ENCODE measurements around the gene MAGI2.

DNA sequence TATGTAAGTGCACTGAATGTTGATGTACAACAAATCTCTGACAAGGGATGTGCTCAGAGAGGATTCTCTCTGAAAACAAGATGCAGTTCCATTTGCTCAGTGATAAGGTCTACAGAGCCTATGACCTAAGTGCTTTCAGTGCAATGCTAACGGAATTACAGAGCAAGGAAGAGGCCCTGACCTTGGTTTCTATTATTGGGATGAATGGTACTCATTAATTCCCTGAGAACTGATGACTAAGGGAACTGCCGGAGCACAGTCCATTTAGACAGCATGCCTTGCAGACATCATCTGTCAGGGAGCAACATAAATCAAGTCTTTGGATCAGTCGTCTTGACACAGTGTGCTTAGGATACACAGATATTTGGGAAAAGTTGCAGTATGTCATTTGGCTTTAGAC, 1314.1 kb downstream of the MAGI2 start:
- TF ChIP-seq POLR2A (IDR thresholded peaks at IDR 0.05) = no peak
- TF ChIP-seq, protein P1, sequence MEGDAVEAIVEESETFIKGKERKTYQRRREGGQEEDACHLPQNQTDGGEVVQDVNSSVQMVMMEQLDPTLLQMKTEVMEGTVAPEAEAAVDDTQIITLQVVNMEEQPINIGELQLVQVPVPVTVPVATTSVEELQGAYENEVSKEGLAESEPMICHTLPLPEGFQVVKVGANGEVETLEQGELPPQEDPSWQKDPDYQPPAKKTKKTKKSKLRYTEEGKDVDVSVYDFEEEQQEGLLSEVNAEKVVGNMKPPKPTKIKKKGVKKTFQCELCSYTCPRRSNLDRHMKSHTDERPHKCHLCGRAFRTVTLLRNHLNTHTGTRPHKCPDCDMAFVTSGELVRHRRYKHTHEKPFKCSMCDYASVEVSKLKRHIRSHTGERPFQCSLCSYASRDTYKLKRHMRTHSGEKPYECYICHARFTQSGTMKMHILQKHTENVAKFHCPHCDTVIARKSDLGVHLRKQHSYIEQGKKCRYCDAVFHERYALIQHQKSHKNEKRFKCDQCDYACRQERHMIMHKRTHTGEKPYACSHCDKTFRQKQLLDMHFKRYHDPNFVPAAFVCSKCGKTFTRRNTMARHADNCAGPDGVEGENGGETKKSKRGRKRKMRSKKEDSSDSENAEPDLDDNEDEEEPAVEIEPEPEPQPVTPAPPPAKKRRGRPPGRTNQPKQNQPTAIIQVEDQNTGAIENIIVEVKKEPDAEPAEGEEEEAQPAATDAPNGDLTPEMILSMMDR (IDR thresholded peaks at IDR 0.05) = no peak
